CD4-positive, alpha-beta T cell (primary cell): Measurements from ENCODE around the gene MYO9B. TPM values are rescaled to one million over a fixed set of nuclear protein-coding genes. Genes with fewer than 3 reads are reported as not detected.

Experiments used
- ATAC-seq: fragments of 200-7000 bp; cut with Tn5 transposase; one replicate; pipeline ENCODE4 v1.10.0; 2022; ENCODE audit warnings: mild to moderate bottlenecking; ENCODE audit not compliant: poor library complexity
- CTCF ChIA-PET: fragments of 350-600 bp; sonication (Branson Sonifier 250); formaldehyde crosslinking; loops from one replicate; lab custom pipeline; 2021; ENCODE audit warnings: antibody characterized with exemption, inconsistent platforms; lab: Charles Lee
- POLR2A ChIA-PET: fragments of 350-600 bp; sonication (Branson Sonifier 250); formaldehyde crosslinking; loops from one replicate; lab custom pipeline; 2021; ENCODE audit warnings: antibody characterized with exemption, inconsistent platforms; lab: Charles Lee
- DNase-seq, 14 experiments: peaks; one replicate each; pipeline ENCODE4 v3.0.0-alpha.2; 2013 to 2020; ENCODE audit warnings: mixed read lengths in 2 of 14
- H3K27ac ChIP-seq, 2 donors: one replicate each; pipeline versions ENCODE4 v1.5.1 to v1.7.0; 2013; ENCODE audit warnings: low read length in 2 of 2, low read depth in 1 of 2, mild to moderate bottlenecking in 1 of 2
- H3K27me3 ChIP-seq, 2 experiments: 1 replicate in 1 of 2; 2 replicates in 1 of 2; pipeline versions ENCODE4 v1.6.1 to v1.7.0; 2013; ENCODE audit warnings: low read length in 2 of 2, control low read depth in 1 of 2, mild to moderate bottlenecking in 1 of 2, moderate library complexity in 1 of 2; ENCODE audit not compliant: insufficient read depth in 2 of 2, control insufficient read depth in 1 of 2
- H3K36me3 ChIP-seq: one replicate; pipeline ENCODE4 v1.6.1; 2013; ENCODE audit warnings: low read length, control low read depth; ENCODE audit not compliant: insufficient read depth
- H3K4me1 ChIP-seq: one replicate; pipeline ENCODE4 v1.6.1; 2013; ENCODE audit warnings: low read length, control low read depth; ENCODE audit not compliant: insufficient read depth
- H3K4me3 ChIP-seq: one replicate; pipeline ENCODE4 v1.5.1; 2013; ENCODE audit warnings: mild to moderate bottlenecking, low read length, moderate library complexity
- H3K9me3 ChIP-seq, 2 experiments: 1 replicate in 1 of 2; 2 replicates in 1 of 2; pipeline versions ENCODE4 v1.6.1 to v1.7.0; 2013; ENCODE audit warnings: low read length in 2 of 2, mild to moderate bottlenecking in 2 of 2, control low read depth in 1 of 2, moderate library complexity in 1 of 2; ENCODE audit not compliant: control insufficient read depth in 1 of 2, insufficient read depth in 1 of 2
- H3K27ac Mint-ChIP-seq: one replicate; pipeline ENCODE4 v1.8.0; 2020; ENCODE audit warnings: mixed read lengths
- H3K27me3 Mint-ChIP-seq: one replicate; pipeline ENCODE4 v1.8.0; 2021; ENCODE audit warnings: mixed read lengths
- H3K36me3 Mint-ChIP-seq: one replicate; pipeline ENCODE4 v1.8.0; 2021; ENCODE audit warnings: low read depth, mixed read lengths
- H3K4me1 Mint-ChIP-seq: one replicate; pipeline ENCODE4 v1.8.0; 2021; ENCODE audit warnings: low read depth, mixed read lengths
- H3K4me3 Mint-ChIP-seq: one replicate; pipeline ENCODE4 v1.8.0; 2020; ENCODE audit warnings: mild to moderate bottlenecking, mixed read lengths
- H3K9me3 Mint-ChIP-seq: one replicate; pipeline ENCODE4 v1.8.0; 2020; ENCODE audit warnings: mixed read lengths
- intact Hi-C, 2 experiments: fragments of 100-400 bp; cut with DNase I in 1 of 2; cut with micrococcal nuclease in 1 of 2; formaldehyde crosslinking; loops; one replicate each; pipeline versions ENCODE4 v1.15.1 to v1.9.0; 2023 to 2025; cut with DNase I, micrococcal nuclease
- total RNA-seq, 174 experiments: library from RNA in 2 of 174; stranded (reverse) in 2 of 174; gene quantifications; one replicate each; pipeline ENCODE4 v1.2.3 and lab custom pipeline; 2021 to 2026
- TF ChIP-seq, protein P1 (sequence below): fragments of 200-600 bp; IDR thresholded peaks from one replicate; pipeline ENCODE4 v1.8.0; 2022; ENCODE audit warnings: antibody characterized with exemption, mild to moderate bottlenecking

The MYO9B gene
- total RNA-seq, 2 experiments from 2014 or later, result 176 to 184 TPM

DNA sequence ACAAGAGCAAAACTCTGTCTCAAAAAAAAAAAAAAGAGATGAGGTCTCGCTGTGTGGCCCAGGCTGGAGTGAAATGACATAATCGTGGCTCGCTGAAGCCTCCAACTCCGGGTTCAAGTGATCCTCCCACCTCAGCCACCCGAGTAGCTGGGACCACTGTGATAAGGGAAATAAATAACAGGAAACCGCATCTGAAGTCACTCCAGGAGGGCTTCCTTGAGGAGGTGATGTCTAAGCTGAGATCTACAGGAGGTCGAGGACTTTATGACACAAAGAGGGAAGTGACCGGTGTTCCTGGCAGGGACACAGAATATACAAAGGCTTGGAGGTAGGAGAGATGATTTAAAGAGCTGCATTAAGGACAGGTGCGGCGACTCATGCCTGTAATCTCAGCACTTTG, 179.1 kb downstream of the MYO9B start:
- intact Hi-C loops, result no loop called here

DNA sequence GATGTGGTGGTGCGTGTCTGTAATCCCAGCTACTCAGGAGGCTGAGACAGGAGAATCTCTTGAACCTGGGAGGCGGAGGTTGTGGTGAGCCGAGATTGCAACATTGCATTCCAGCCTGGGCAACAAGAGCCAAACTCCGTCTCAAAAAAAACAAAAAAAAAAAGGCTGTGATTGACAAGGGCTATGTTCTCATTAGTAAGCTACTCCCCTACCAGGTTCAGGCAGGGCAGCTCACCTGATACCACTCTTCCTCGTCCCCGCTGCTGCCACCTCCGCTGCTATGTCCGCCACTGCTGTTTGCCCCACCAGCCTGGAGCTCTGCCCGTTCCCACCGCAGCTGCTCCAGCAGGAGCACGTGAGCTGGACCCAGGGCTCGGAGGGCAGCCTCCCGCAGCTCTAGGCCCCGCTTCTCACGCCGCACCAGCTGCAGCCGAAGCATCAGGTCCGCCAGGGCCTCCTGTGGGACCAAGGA, 179.6 kb downstream of the MYO9B start:
- ChIA-PET POLR2A (no interaction called here), CTCF (no interaction called here)
- no peaks in the 10 kb centered on the region for H3K27me3 ChIP-seq
- H3K4me3 ChIP-seq, result no peak overlapping the region
- no peaks in the 10 kb centered on the region for H3K4me1 ChIP-seq
- H3K36me3 Mint-ChIP-seq, result no peaks in the 10 kb centered on the region
- TF ChIP-seq, protein P1, sequence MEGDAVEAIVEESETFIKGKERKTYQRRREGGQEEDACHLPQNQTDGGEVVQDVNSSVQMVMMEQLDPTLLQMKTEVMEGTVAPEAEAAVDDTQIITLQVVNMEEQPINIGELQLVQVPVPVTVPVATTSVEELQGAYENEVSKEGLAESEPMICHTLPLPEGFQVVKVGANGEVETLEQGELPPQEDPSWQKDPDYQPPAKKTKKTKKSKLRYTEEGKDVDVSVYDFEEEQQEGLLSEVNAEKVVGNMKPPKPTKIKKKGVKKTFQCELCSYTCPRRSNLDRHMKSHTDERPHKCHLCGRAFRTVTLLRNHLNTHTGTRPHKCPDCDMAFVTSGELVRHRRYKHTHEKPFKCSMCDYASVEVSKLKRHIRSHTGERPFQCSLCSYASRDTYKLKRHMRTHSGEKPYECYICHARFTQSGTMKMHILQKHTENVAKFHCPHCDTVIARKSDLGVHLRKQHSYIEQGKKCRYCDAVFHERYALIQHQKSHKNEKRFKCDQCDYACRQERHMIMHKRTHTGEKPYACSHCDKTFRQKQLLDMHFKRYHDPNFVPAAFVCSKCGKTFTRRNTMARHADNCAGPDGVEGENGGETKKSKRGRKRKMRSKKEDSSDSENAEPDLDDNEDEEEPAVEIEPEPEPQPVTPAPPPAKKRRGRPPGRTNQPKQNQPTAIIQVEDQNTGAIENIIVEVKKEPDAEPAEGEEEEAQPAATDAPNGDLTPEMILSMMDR, result no peak
- H3K36me3 ChIP-seq, result no peaks in the 10 kb centered on the region
- no peaks in the 10 kb centered on the region for H3K27me3 Mint-ChIP-seq
- no peak overlapping the region for H3K27ac Mint-ChIP-seq
- ATAC-seq (no peak), DNase-seq (no peak)
- H3K27ac ChIP-seq, result no peak overlapping the region
- no peaks in the 10 kb centered on the region for H3K9me3 ChIP-seq
- H3K9me3 Mint-ChIP-seq, result no peaks in the 10 kb centered on the region
- H3K4me1 Mint-ChIP-seq, result no peaks in the 10 kb centered on the region
- intact Hi-C loops, result no loop called here
- no peak overlapping the region for H3K4me3 Mint-ChIP-seq

More for the DNA sequence above, 179.1 kb downstream of the MYO9B start:
- no peak overlapping the region for H3K4me3 Mint-ChIP-seq
- TF ChIP-seq, protein P1, result no peak
- H3K27me3 ChIP-seq, result no peaks in the 10 kb centered on the region
- H3K36me3 Mint-ChIP-seq, result no peaks in the 10 kb centered on the region
- no peaks in the 10 kb centered on the region for H3K9me3 ChIP-seq
- DNase-seq, result no peak
- H3K4me1 Mint-ChIP-seq, result no peaks in the 10 kb centered on the region
- H3K27me3 Mint-ChIP-seq, result no peaks in the 10 kb centered on the region
- H3K4me1 ChIP-seq, result no peaks in the 10 kb centered on the region
- H3K9me3 Mint-ChIP-seq, result no peaks in the 10 kb centered on the region
- no peaks in the 10 kb centered on the region for H3K36me3 ChIP-seq
- no peak overlapping the region for H3K4me3 ChIP-seq
- H3K27ac Mint-ChIP-seq, result no peak overlapping the region
- ChIA-PET POLR2A (no interaction called here), CTCF (no interaction called here)
- no peak overlapping the region for H3K27ac ChIP-seq
- no peak for ATAC-seq

DNA sequence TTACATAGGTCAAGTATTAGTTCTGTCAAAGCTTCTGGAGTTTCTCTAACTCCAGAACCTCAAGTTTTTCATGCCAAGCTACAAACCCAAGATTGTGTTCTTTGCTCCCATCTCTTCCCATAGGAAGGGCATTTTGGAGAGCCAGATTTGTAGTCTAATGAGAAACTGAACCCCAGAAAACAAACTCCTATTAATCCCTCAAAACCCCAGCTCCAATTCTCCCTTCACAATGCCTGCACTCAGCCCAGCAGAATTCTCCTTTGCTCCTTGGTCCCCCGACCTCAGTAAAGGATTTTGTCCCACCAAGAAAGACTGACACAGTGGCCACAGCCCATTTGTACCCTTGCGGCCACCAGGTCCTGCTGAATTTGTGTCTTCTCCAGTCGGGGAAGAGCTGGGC, 180.6 kb downstream of the MYO9B start:
- Mint-ChIP-seq H3K9me3 (no peaks in the 10 kb centered on the region), H3K27me3 (no peaks in the 10 kb centered on the region), H3K4me3 (no peak overlapping the region), H3K4me1 (peaks cover 5% of the 10 kb centered on the region), H3K36me3 (no peaks in the 10 kb centered on the region), H3K27ac (no peak overlapping the region)
- CTCF ChIA-PET, result interaction anchor here (0.6 to 1.4 kb wide), 2 partner anchors 49 to 614 kb away, joined by 3 to 5 read pairs; no protein-coding TSS in a partner anchor
- Histone ChIP-seq H3K9me3 (no peaks in the 10 kb centered on the region), H3K27ac (no peak overlapping the region), H3K27me3 (no peaks in the 10 kb centered on the region), H3K36me3 (no peaks in the 10 kb centered on the region), H3K4me1 (peaks cover 6% of the 10 kb centered on the region), H3K4me3 (no peak overlapping the region)
- POLR2A ChIA-PET, result no interaction called here
- no peak for ATAC-seq
- DNase-seq, result no peak
- TF ChIP-seq, protein P1, result no peak
- intact Hi-C loops, result no loop called here
